ENCODE results near the gene ARID5B.

The ARID5B gene

DNA sequence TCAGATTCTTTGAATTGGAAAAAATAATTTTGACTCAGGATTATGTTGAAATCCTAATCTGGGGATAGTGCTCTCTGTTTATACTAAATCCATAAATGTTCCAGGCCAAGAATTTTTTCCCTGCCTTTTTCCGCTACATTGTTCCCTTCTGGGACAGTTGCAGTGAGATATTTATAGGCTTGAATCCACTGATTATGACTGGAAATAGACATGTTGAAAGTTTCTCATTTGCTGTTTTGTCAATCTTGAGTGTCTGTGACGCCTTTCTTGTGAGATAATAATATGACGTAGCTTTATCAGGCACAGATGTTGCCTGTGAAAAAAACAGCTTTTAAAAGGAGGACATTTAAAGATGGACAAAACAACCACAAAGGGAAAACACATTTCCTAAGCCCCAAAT, 155.9 kb downstream of the ARID5B start:
- Histone ChIP-seq H3K9me2 (replicated peaks; ENCODE audit: insufficient read depth, low read length) (no peaks in the 10 kb centered on the region), H3K4me1 (ENCODE audit: low read length) (peaks cover 28% of the 10 kb centered on the region), H3K9me3 (replicated peaks; ENCODE audit: insufficient read depth, low read length) (no peaks in the 10 kb centered on the region), H3K36me3 (replicated peaks; ENCODE audit: insufficient read depth, low read length) (peaks cover 30% of the 10 kb centered on the region), H4K20me1 (ENCODE audit: insufficient read depth, low read length) (no peaks in the 10 kb centered on the region), H3K27ac (ENCODE audit: low read length) (no peak overlapping the region), H3K9ac (ENCODE audit: low read length) (no peak overlapping the region), H3K79me2 (ENCODE audit: low read length) (peaks cover 100% of the 10 kb centered on the region), H3K4me2 (ENCODE audit: low read depth, low read length) (no peak overlapping the region), H3F3A (ENCODE audit: insufficient read depth, low read length) (peaks cover 3% of the 10 kb centered on the region; the same call in 1 of the 2 replicates), H2AFZ (ENCODE audit: low read length) (no peak overlapping the region), H3K4me3 (ENCODE audit: low read length) (no peak overlapping the region), H3K27me3 (replicated peaks; ENCODE audit: insufficient read depth, low read length) (no peaks in the 10 kb centered on the region)
- no peak for DNase-seq
- no peak for TF ChIP-seq EZH2phosphoT487 (IDR thresholded peaks at IDR 0.05; ENCODE audit: low read length)
- TF ChIP-seq, protein P1, sequence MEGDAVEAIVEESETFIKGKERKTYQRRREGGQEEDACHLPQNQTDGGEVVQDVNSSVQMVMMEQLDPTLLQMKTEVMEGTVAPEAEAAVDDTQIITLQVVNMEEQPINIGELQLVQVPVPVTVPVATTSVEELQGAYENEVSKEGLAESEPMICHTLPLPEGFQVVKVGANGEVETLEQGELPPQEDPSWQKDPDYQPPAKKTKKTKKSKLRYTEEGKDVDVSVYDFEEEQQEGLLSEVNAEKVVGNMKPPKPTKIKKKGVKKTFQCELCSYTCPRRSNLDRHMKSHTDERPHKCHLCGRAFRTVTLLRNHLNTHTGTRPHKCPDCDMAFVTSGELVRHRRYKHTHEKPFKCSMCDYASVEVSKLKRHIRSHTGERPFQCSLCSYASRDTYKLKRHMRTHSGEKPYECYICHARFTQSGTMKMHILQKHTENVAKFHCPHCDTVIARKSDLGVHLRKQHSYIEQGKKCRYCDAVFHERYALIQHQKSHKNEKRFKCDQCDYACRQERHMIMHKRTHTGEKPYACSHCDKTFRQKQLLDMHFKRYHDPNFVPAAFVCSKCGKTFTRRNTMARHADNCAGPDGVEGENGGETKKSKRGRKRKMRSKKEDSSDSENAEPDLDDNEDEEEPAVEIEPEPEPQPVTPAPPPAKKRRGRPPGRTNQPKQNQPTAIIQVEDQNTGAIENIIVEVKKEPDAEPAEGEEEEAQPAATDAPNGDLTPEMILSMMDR (IDR thresholded peaks at IDR 0.05; ENCODE audit: low read length): no peak
- no peak for TF ChIP-seq EZH2 (optimal IDR thresholded peaks at IDR 0.05; ENCODE audit: low read depth, low read length)

GRCh38 chr10:62057850-62058249, 156.4 kb downstream of the ARID5B start:
- Histone ChIP-seq H3F3A (ENCODE audit: insufficient read depth, low read length) (peaks cover 3% of the 10 kb centered on the region; the same call in 1 of the 2 replicates), H3K4me1 (ENCODE audit: low read length) (peaks cover 23% of the 10 kb centered on the region), H3K27me3 (replicated peaks; ENCODE audit: insufficient read depth, low read length) (no peaks in the 10 kb centered on the region), H3K4me2 (ENCODE audit: low read depth, low read length) (no peak overlapping the region), H3K36me3 (replicated peaks; ENCODE audit: insufficient read depth, low read length) (peaks cover 25% of the 10 kb centered on the region), H4K20me1 (ENCODE audit: insufficient read depth, low read length) (no peaks in the 10 kb centered on the region), H3K79me2 (ENCODE audit: low read length) (peaks cover 99% of the 10 kb centered on the region), H3K9me2 (replicated peaks; ENCODE audit: insufficient read depth, low read length) (no peaks in the 10 kb centered on the region), H3K27ac (ENCODE audit: low read length) (no peak overlapping the region), H3K9me3 (replicated peaks; ENCODE audit: insufficient read depth, low read length) (no peaks in the 10 kb centered on the region), H2AFZ (ENCODE audit: low read length) (no peak overlapping the region), H3K9ac (ENCODE audit: low read length) (no peak overlapping the region), H3K4me3 (ENCODE audit: low read length) (no peak overlapping the region)
- no peak for DNase-seq
- TF ChIP-seq, protein P1 (IDR thresholded peaks at IDR 0.05; ENCODE audit: low read length): no peak
- no peak for TF ChIP-seq EZH2phosphoT487 (IDR thresholded peaks at IDR 0.05; ENCODE audit: low read length)
- no peak for TF ChIP-seq EZH2 (optimal IDR thresholded peaks at IDR 0.05; ENCODE audit: low read depth, low read length)

DNA sequence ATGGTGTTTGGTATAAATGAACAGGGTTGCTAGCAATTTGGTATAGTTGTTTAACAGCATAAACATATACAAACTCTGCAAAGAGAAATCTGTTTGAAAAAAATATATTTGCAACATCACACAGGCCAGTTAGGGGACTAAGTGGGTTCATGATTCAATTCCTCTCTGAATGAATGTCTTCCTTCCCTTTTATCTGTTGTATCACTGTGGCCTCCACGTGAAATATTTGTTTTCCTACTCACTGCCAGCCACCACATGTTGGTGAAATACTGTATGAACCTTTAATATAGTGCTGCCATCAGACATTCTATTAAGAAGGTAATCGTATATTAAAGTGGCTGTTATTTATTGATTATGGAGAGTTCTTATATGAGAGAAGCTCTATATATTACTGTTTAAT, 157.0 kb downstream of the ARID5B start:
- H3K9me2 ChIP-seq (replicated peaks; ENCODE audit: insufficient read depth, low read length): no peaks in the 10 kb centered on the region
- DNase-seq: no peak
- H3K4me3 ChIP-seq (ENCODE audit: low read length): no peak overlapping the region
- H3K9me3 ChIP-seq (replicated peaks; ENCODE audit: insufficient read depth, low read length): no peaks in the 10 kb centered on the region
- peaks cover 17% of the 10 kb centered on the region for H3K4me1 ChIP-seq (ENCODE audit: low read length)
- no peak overlapping the region for H3K27ac ChIP-seq (ENCODE audit: low read length)
- peaks cover 1% of the 10 kb centered on the region; the same call in 1 of the 2 replicates for H3F3A ChIP-seq (ENCODE audit: insufficient read depth, low read length)
- TF ChIP-seq EZH2 (optimal IDR thresholded peaks at IDR 0.05; ENCODE audit: low read depth, low read length) (no peak), EZH2phosphoT487 (IDR thresholded peaks at IDR 0.05; ENCODE audit: low read length) (no peak)
- TF ChIP-seq, protein P1 (IDR thresholded peaks at IDR 0.05; ENCODE audit: low read length): no peak
- H3K79me2 ChIP-seq (ENCODE audit: low read length): peaks cover 99% of the 10 kb centered on the region
- no peaks in the 10 kb centered on the region for H3K27me3 ChIP-seq (replicated peaks; ENCODE audit: insufficient read depth, low read length)
- H3K4me2 ChIP-seq (ENCODE audit: low read depth, low read length): no peak overlapping the region
- H2AFZ ChIP-seq (ENCODE audit: low read length): no peak overlapping the region
- no peak overlapping the region for H3K9ac ChIP-seq (ENCODE audit: low read length)
- H4K20me1 ChIP-seq (ENCODE audit: insufficient read depth, low read length): no peaks in the 10 kb centered on the region
- peaks cover 28% of the 10 kb centered on the region for H3K36me3 ChIP-seq (replicated peaks; ENCODE audit: insufficient read depth, low read length)
